HEK293 (cell line): ENCODE measurements around the gene MSH6.

Experiments used
- BCL6B ChIP-seq: fragments of 450-650 bp; formaldehyde crosslinking; IDR thresholded peaks from 2 replicates; pipeline ENCODE4 v1.5.1; 2017; ENCODE audit warnings: missing biosample characterization, missing genetic modification characterization
- CTCF ChIP-seq: fragments of 450-650 bp; formaldehyde crosslinking; IDR thresholded peaks from 2 replicates; pipeline ENCODE4 v1.5.1; 2016; ENCODE audit warnings: missing biosample characterization, missing genetic modification characterization
- GLI4 ChIP-seq: fragments of 450-650 bp; formaldehyde crosslinking; IDR thresholded peaks from 2 replicates; pipeline ENCODE4 v1.5.1; 2016; ENCODE audit warnings: missing biosample characterization, missing genetic modification characterization
- KLF7 ChIP-seq: fragments of 450-650 bp; formaldehyde crosslinking; IDR thresholded peaks from 2 replicates; pipeline ENCODE4 v1.5.1; 2016; ENCODE audit warnings: missing biosample characterization, missing genetic modification characterization, borderline replicate concordance
- MZF1 ChIP-seq: fragments of 450-650 bp; formaldehyde crosslinking; IDR thresholded peaks from 2 replicates; pipeline ENCODE4 v1.5.1; 2017; ENCODE audit warnings: missing biosample characterization, missing genetic modification characterization, borderline replicate concordance
- PATZ1 ChIP-seq: fragments of 450-650 bp; formaldehyde crosslinking; IDR thresholded peaks from 2 replicates; pipeline ENCODE4 v1.5.1; 2016; ENCODE audit warnings: missing biosample characterization, missing genetic modification characterization
- SP3 ChIP-seq: fragments of 450-650 bp; formaldehyde crosslinking; IDR thresholded peaks from 2 replicates; pipeline ENCODE4 v1.5.1; 2016; ENCODE audit warnings: missing biosample characterization, missing genetic modification characterization
- TSHZ1 ChIP-seq: fragments of 450-650 bp; formaldehyde crosslinking; IDR thresholded peaks from 2 replicates; pipeline ENCODE4 v1.5.1; 2016; ENCODE audit warnings: missing biosample characterization, missing genetic modification characterization, borderline replicate concordance
- WT1 ChIP-seq: fragments of 450-650 bp; formaldehyde crosslinking; IDR thresholded peaks from 2 replicates; pipeline ENCODE4 v1.5.1; 2016; ENCODE audit warnings: missing biosample characterization, missing genetic modification characterization
- ZBTB44 ChIP-seq: fragments of 450-650 bp; IDR thresholded peaks from 2 replicates; pipeline ENCODE4 v1.5.1; 2018; ENCODE audit warnings: missing biosample characterization, mild to moderate bottlenecking, missing genetic modification characterization
- ZNF114 ChIP-seq: fragments of 450-650 bp; formaldehyde crosslinking; IDR thresholded peaks from 2 replicates; pipeline ENCODE4 v1.5.0; 2017; ENCODE audit warnings: missing biosample characterization, missing genetic modification characterization
- ZNF223 ChIP-seq: fragments of 450-650 bp; formaldehyde crosslinking; IDR thresholded peaks from 2 replicates; pipeline ENCODE4 v1.5.1; 2016; ENCODE audit warnings: missing biosample characterization, missing genetic modification characterization
- ZNF26 ChIP-seq: fragments of 450-650 bp; formaldehyde crosslinking; IDR thresholded peaks from 2 replicates; pipeline ENCODE4 v1.5.1; 2016; ENCODE audit warnings: missing biosample characterization, missing genetic modification characterization
- ZNF404 ChIP-seq: fragments of 450-650 bp; formaldehyde crosslinking; IDR thresholded peaks from 2 replicates; pipeline ENCODE4 v1.5.1; 2017; ENCODE audit warnings: missing biosample characterization, missing genetic modification characterization
- ZNF521 ChIP-seq: fragments of 450-650 bp; formaldehyde crosslinking; IDR thresholded peaks from 2 replicates; pipeline ENCODE4 v1.5.1; 2017; ENCODE audit warnings: missing biosample characterization, mild to moderate bottlenecking, missing genetic modification characterization
- ZNF529 ChIP-seq: fragments of 450-650 bp; formaldehyde crosslinking; IDR thresholded peaks from 2 replicates; pipeline ENCODE4 v1.5.1; 2017; ENCODE audit warnings: missing genetic modification characterization, missing biosample characterization; ENCODE audit not compliant: insufficient replicate concordance
- ZNF549 ChIP-seq: fragments of 450-650 bp; IDR thresholded peaks from 2 replicates; pipeline ENCODE4 v1.5.1; 2018; ENCODE audit warnings: missing biosample characterization, missing genetic modification characterization, mild to moderate bottlenecking, inconsistent platforms, moderate library complexity
- ZNF561 ChIP-seq: fragments of 450-650 bp; IDR thresholded peaks from 2 replicates; pipeline ENCODE4 v1.5.1; 2018; ENCODE audit warnings: missing biosample characterization, missing genetic modification characterization, borderline replicate concordance
- ZNF596 ChIP-seq: fragments of 450-650 bp; IDR thresholded peaks from 2 replicates; pipeline ENCODE4 v1.5.0; 2018; ENCODE audit warnings: missing biosample characterization, mild to moderate bottlenecking, missing genetic modification characterization, moderate library complexity
- ZNF621 ChIP-seq: fragments of 450-650 bp; formaldehyde crosslinking; IDR thresholded peaks from 2 replicates; pipeline ENCODE4 v1.5.1; 2017; ENCODE audit warnings: missing biosample characterization, missing genetic modification characterization
- ZNF692 ChIP-seq: fragments of 450-650 bp; formaldehyde crosslinking; IDR thresholded peaks from 2 replicates; pipeline ENCODE4 v1.5.1; 2016; ENCODE audit warnings: missing biosample characterization, missing genetic modification characterization
- ZNF785 ChIP-seq: fragments of 450-650 bp; formaldehyde crosslinking; IDR thresholded peaks from 2 replicates; pipeline ENCODE4 v1.5.1; 2016; ENCODE audit warnings: missing biosample characterization, missing genetic modification characterization
- ZNF837 ChIP-seq: fragments of 450-650 bp; formaldehyde crosslinking; IDR thresholded peaks from 2 replicates; pipeline ENCODE4 v1.5.1; 2016; ENCODE audit warnings: missing biosample characterization, missing genetic modification characterization

Gene MSH6

GRCh38 chr2:47782671-47783485 is at the start of gene MSH6 (continued):
- TF ChIP-seq TSHZ1 (no peak), ZNF404 (tag by site-specific recombination) (no peak), ZNF549 (tag by site-specific recombination) (no peak), ZNF529 (tag by site-specific recombination) (no peak), ZNF521 (tag by site-specific recombination) (no peak), WT1 (tag by site-specific recombination) (no peak), KLF7 (tag by site-specific recombination) (no peak), ZNF785 (tag by site-specific recombination) (no peak), BCL6B (tag by site-specific recombination) (no peak), ZNF837 (tag by site-specific recombination) (no peak), ZBTB44 (tag by site-specific recombination) (no peak), ZNF692 (tag by site-specific recombination) (0 out of 2 replicates have a peak, but pooled peaks have one; percentile 70), GLI4 (tag by site-specific recombination) (no peak), ZNF223 (tag by site-specific recombination) (no peak), ZNF596 (tag by site-specific recombination) (no peak), SP3 (peak; percentile 68), ZNF26 (no peak), MZF1 (0 out of 2 replicates have a peak, but pooled peaks have one; percentile 35), ZNF114 (no peak), ZNF561 (tag by site-specific recombination) (no peak; the same call in 1 of the 2 replicates), ZNF621 (tag by site-specific recombination) (no peak), CTCF (no peak), PATZ1 (tag by site-specific recombination) (peak; percentile 82)
